ENCODE results near the gene ZNF385D. TPM values are rescaled to one million over a fixed set of nuclear protein-coding genes. Genes with fewer than 3 reads are reported as not detected.

The ZNF385D gene
- total RNA-seq, 1 experiment from 2014 or later: not detected

DNA sequence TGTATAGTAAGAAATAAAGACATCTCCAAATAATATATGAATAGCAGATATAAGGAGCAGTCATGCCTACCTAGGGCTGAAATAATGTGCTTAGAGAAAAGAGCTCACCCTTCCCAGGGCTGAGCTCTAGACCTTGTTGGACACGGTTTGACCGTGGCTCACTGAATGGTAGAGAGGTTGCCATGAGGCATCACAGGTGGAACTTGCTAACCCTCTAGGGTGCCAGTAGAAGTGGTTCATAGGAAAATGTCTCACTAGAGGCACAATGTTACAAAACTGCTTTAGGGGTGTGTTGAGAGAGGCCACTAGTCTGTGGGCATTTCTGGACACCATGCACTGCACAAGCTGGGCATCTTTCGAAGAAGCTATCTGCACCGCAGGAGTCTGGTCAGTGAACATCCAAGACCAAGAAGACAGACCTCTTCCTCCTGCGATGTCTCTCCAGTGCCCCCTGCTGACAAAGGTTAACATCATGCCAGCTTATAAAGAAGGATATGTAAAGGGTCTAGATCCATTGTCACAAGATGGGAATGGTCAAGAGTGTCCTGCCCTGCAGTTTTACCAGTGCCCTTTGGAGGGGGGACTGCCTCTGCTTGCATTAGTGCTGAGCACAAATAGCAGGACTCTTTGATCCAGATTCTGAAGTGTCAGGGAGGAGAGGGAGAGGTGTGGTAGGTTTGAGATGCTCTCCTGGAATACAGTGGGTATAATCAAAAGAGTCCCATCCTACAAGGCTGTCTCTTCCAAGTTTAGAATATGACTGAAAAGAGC, 266.8 kb downstream of the ZNF385D start:
- ChIA-PET POLR2A (no interaction called here), RAD21 (ENCODE audit: low non-redundant PET in 1 of 2, low total read pairs in 2 of 2, uncharacterized antibody in 2 of 2, unreplicated experiment in 2 of 2) (no interaction called here), CTCF (no interaction called here)
- no peak for ATAC-seq
- no peak overlapping the region for H3K27ac ChIP-seq (ENCODE audit: low read depth, low read length)
- TF ChIP-seq, protein P1, sequence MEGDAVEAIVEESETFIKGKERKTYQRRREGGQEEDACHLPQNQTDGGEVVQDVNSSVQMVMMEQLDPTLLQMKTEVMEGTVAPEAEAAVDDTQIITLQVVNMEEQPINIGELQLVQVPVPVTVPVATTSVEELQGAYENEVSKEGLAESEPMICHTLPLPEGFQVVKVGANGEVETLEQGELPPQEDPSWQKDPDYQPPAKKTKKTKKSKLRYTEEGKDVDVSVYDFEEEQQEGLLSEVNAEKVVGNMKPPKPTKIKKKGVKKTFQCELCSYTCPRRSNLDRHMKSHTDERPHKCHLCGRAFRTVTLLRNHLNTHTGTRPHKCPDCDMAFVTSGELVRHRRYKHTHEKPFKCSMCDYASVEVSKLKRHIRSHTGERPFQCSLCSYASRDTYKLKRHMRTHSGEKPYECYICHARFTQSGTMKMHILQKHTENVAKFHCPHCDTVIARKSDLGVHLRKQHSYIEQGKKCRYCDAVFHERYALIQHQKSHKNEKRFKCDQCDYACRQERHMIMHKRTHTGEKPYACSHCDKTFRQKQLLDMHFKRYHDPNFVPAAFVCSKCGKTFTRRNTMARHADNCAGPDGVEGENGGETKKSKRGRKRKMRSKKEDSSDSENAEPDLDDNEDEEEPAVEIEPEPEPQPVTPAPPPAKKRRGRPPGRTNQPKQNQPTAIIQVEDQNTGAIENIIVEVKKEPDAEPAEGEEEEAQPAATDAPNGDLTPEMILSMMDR (IDR thresholded peaks at IDR 0.05 in 2 of 3, conservative IDR thresholded peaks at IDR 0.05 in 1 of 3; ENCODE audit: borderline replicate concordance in 1 of 3, insufficient read depth in 1 of 3, low read depth in 2 of 3, low read length in 2 of 3): 0 out of 6 replicates have a peak, but pooled peaks of 1 of the 3 experiments have one; percentile 12
- TF ChIP-seq, protein P2, sequence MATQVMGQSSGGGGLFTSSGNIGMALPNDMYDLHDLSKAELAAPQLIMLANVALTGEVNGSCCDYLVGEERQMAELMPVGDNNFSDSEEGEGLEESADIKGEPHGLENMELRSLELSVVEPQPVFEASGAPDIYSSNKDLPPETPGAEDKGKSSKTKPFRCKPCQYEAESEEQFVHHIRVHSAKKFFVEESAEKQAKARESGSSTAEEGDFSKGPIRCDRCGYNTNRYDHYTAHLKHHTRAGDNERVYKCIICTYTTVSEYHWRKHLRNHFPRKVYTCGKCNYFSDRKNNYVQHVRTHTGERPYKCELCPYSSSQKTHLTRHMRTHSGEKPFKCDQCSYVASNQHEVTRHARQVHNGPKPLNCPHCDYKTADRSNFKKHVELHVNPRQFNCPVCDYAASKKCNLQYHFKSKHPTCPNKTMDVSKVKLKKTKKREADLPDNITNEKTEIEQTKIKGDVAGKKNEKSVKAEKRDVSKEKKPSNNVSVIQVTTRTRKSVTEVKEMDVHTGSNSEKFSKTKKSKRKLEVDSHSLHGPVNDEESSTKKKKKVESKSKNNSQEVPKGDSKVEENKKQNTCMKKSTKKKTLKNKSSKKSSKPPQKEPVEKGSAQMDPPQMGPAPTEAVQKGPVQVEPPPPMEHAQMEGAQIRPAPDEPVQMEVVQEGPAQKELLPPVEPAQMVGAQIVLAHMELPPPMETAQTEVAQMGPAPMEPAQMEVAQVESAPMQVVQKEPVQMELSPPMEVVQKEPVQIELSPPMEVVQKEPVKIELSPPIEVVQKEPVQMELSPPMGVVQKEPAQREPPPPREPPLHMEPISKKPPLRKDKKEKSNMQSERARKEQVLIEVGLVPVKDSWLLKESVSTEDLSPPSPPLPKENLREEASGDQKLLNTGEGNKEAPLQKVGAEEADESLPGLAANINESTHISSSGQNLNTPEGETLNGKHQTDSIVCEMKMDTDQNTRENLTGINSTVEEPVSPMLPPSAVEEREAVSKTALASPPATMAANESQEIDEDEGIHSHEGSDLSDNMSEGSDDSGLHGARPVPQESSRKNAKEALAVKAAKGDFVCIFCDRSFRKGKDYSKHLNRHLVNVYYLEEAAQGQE (IDR thresholded peaks at IDR 0.05; ENCODE audit: low read depth): no peak
- no peaks in the 10 kb centered on the region for H3K36me3 ChIP-seq (ENCODE audit: control insufficient read depth in 1 of 2, insufficient read depth in 2 of 2, low read length in 2 of 2)
- H3K9me2 ChIP-seq (ENCODE audit: insufficient read depth): no peaks in the 10 kb centered on the region
- DNase-seq (ENCODE audit: low read depth, low spot score): no peak
- H3K27me3 ChIP-seq (ENCODE audit: insufficient read depth, low read length): no peaks in the 10 kb centered on the region
- peaks cover 11 to 14% of the 10 kb centered on the region in 2 experiments; a peak in 3 of 4 replicates for H3K9me3 ChIP-seq (ENCODE audit: control insufficient read depth in 1 of 2, insufficient read depth in 1 of 2, low read depth in 1 of 2, low read length in 2 of 2)
- no peaks in the 10 kb centered on the region for H4K20me1 ChIP-seq (ENCODE audit: insufficient read depth)
- H3K4me1 ChIP-seq (ENCODE audit: control insufficient read depth in 1 of 2, insufficient read depth in 2 of 2, low read length in 2 of 2): no peaks in the 10 kb centered on the region
- BruUV-seq (replicated peaks): no TSS peak
- H3K4me3 ChIP-seq (replicated peaks in 1 of 2; ENCODE audit: low read depth in 1 of 2, low read length in 2 of 2): no peak overlapping the region
- no peak overlapping the region for H2AFZ ChIP-seq (ENCODE audit: low read depth, low read length, poor library complexity, severe bottlenecking)
- intact Hi-C loops (cut with micrococcal nuclease): no loop called here
- H3K4me2 ChIP-seq (ENCODE audit: low read length): no peak overlapping the region
- no peaks in the 10 kb centered on the region for H3K79me2 ChIP-seq (ENCODE audit: insufficient read depth, low read length)
- no peak overlapping the region for H3K9ac ChIP-seq (ENCODE audit: low read length)

All from HCT116 (cell line).